IMR-90 (cell line): Measurements from ENCODE around the gene NEMF.

Experiments
- POLR2A ChIP-seq: IDR thresholded peaks from 2 replicates; pipeline ENCODE4 v1.6.1; 2012; ENCODE audit warnings: mild to moderate bottlenecking, low read depth, low read length
- RAD21 ChIP-seq: IDR thresholded peaks from 2 replicates; pipeline ENCODE4 v1.6.1; 2012; ENCODE audit warnings: low read length, improper control_type of control experiment
- TF ChIP-seq, protein P1 (sequence below): conservative IDR thresholded peaks from 2 replicates; pipeline ENCODE4 v1.5.1; 2012; ENCODE audit warnings: mild to moderate bottlenecking, low read depth, low read length, improper control_type of control experiment

DNA sequence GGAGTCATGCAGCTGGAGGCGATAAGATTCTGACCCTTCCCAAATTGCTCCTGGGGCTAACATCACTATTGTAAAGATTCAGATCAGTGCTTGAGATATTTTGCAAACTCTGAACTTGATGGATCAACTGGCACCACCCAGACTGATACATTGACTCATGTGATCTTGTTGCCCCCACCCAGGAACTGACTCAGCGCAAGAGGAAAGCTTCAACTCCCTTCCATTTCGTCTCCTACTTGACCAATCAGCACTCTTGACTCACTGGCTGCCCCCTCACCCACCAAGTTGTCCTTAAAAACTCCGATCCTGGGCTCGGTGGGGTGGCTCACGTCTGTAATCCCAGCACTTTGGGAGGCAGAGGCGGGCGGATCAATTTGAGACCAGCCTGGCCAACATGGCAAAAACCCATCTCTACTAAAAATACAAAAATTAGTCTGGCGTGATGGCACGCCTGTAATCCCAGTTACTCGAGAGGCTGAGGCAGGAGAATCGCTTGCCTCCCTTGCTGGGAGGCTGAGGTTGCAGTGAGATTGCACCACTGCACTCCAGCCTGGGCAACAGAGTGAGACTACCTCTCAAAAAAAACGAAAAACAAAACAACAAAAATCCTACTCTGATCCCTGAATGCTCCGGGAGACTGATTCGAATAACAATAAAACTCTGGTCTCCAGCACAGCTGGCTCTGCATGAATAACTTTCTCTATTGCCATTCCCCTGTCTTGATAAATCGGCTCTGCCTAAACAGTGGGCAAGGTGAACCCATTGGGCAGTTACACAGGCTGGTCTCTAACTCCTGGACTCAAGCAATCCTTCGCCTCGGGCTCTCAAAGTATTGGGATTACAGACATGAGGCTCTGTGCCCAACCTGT lies 30.5 kb upstream of the NEMF start:
- TF ChIP-seq POLR2A, result no peak
- TF ChIP-seq, protein P1, sequence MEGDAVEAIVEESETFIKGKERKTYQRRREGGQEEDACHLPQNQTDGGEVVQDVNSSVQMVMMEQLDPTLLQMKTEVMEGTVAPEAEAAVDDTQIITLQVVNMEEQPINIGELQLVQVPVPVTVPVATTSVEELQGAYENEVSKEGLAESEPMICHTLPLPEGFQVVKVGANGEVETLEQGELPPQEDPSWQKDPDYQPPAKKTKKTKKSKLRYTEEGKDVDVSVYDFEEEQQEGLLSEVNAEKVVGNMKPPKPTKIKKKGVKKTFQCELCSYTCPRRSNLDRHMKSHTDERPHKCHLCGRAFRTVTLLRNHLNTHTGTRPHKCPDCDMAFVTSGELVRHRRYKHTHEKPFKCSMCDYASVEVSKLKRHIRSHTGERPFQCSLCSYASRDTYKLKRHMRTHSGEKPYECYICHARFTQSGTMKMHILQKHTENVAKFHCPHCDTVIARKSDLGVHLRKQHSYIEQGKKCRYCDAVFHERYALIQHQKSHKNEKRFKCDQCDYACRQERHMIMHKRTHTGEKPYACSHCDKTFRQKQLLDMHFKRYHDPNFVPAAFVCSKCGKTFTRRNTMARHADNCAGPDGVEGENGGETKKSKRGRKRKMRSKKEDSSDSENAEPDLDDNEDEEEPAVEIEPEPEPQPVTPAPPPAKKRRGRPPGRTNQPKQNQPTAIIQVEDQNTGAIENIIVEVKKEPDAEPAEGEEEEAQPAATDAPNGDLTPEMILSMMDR, result no peak
- no peak for TF ChIP-seq RAD21
